NCI-H1930 (cell line): ENCODE results near the gene PRIMA1.

Experiments
- DNase-seq, 2 experiments: peaks; one replicate each; lab custom pipeline; 2025; lab: John Stamatoyannopoulos, UW

The PRIMA1 gene

DNA sequence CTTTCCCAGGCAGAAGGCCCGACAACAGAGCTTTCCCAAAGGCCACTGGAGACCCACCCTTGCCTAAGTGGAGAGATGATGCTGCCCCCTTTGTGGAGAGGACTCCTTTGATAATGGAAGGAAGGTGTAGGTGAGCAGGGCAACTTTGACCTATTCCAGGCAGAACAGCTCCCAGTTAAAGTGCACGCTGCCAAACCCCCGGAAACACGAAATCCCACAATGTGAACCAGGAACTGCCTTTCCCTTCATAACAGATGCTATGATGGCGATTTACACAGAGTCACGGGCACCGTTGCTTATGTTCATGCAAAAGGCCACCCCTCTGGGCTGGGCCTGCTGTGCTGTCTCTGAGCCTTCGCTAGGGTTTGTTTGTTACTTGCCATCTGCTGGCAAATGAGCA, 34.6 kb downstream of the PRIMA1 start:
- DNase-seq: no peak

GRCh38 chr14:93752980-93753561, 35.2 kb downstream of the PRIMA1 start:
- DNase-seq: no peak

DNA sequence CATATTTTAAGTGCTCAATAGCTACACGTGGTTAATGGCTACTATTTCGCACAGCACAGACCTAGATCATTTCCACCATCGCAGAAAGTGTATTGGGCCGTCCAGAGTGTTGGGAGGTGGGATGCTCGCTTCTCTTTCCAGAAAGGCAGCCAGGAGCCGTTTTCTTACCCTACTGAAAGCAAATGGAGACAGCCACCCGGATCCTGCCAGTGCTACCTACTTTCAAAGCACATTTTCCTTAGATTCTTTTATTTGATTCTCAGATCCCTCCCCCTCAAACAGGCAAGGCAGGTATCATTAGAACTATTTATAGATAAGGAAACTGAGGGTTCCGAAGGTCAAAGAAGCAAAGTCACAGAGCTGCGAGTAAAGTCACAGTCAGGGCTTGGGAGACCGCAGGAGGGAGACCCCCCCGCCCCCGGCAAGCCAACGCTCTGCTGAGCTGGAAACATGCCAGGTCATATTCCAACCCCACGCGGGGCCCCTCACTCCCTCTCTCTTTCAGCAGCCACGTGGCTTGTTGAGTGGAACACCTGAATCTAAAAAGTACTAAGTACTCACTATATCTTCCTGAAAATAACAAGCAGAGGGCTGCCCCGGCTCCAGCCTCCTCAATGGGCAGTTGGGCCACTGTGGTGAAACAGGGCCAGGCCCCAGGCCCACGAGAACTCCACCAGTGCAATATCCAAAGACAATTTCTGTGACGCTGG, 36.2 kb downstream of the PRIMA1 start:
- no peak for DNase-seq

DNA sequence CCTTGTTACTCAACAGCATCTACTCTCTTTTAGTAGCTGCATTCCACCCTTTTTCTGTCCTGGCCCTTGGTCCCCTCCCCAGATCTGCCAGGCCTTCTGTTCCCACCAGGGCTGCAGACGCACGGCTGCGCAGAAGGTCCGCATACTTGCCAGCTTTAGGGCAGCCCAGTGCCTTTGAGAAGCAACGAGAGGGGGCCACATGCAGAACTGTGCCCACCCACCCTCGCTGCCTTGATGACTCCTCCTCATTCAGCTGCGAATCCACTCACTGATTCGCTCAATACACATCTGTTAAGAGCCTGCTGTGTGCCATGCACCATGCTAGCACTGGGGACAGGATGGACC, 39.2 kb downstream of the PRIMA1 start:
- no peak for DNase-seq

DNA sequence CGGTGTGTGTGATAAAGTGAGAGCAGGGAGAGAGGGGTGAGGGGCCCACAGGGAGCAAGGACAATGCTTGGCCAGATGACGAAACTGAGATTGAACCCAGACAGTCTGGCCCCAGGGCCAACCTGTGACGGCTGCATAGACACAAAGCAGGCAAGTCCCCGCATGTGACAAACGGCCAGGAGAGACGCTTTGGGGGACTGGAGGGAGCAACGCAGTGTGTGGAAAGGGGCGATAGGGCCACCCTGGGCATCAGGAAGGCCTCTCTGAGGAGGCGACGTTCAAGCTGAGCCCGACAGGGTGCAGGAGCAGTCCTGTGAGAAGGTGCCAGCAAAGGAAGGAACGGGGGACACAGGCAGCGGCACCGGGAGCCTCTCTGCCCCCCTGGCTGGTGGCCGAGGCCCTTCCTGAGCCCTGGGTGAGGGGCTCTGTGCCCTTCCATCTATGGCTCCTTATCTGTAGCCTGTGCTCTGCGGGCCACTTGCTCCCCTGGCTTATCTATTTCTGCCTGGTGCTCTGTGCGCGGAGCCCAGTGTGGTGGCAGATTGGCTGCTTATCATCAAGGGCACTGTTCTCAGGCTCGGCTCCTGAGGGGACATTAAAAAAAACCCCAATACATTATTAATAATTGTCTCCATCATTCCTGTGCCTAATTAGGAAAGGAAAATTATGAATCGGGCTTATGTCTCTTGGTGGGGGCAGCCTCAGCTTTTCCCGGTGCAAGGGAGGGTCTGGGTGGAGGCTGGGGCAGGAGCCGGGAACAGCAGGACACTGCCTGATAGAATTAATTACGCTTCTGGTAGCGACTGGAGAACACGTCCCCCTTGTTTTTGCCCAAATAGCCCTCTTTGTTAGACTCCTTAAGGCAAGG, 39.8 kb downstream of the PRIMA1 start:
- DNase-seq: no peak

GRCh38 chr14:93747560-93747959, 40.7 kb downstream of the PRIMA1 start:
- no peak for DNase-seq

DNA sequence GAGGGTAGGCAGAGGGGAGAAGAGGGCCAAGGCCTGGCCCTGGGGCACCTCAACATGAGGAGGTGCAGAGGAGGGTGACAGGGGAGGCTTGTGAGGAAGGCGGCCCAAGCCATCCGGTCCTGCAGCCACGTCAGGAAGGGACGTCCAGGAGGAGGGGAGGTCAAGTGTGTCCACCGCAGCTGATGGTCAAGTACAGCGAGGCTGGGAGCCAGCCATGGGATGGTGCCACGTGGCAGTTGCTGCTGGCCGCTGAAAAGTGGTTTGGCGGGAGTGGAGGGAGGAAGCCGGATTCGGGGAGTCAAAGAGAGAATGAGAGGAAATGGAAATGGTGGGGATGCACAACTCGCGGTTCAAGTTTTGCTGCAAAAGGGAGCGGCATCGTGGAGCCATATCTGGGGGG, 41.2 kb downstream of the PRIMA1 start:
- DNase-seq: no peak

GRCh38 chr14:93745603-93746273, 42.5 kb downstream of the PRIMA1 start:
- DNase-seq: no peak

DNA sequence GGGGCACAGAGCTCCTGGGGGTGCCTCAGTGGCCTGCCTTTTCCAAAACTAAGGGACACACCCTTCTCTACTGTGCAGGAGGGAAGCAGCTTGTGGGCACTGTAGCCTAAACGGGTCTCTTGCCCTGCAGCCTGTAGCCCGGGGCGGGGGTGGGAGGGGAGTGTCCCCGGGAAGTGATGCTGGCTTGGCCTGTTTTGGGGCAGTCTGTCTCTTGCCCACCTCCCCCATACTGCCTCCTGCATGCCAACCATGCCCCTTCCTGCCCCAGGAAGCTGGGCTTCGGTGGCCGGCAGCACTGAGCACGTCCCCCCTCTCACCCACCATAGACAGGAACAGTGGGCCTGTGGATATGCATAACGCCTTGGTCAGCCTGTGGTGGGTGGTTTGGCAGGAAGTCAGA, 43.4 kb downstream of the PRIMA1 start:
- DNase-seq: no peak

DNA sequence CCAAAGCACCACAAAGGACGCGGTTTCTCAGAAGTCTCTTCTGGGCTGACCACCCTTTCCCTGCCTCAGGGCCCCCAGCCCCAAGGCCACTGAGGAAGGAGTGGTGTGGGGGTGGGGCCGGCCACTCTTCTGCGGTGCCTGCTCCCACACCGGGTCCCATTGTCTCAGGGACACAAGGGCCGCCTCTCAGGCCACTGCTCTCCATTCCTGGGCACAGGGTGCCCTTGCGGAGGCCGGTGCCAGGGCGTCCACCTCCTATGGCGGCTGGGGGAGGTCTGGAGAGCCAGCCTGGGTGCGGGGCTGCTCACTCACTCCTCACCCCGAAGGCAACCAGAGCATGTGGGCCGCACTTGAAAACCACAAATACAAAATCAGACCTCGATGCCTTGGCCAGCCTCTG, 44.1 kb downstream of the PRIMA1 start:
- DNase-seq: no peak

DNA sequence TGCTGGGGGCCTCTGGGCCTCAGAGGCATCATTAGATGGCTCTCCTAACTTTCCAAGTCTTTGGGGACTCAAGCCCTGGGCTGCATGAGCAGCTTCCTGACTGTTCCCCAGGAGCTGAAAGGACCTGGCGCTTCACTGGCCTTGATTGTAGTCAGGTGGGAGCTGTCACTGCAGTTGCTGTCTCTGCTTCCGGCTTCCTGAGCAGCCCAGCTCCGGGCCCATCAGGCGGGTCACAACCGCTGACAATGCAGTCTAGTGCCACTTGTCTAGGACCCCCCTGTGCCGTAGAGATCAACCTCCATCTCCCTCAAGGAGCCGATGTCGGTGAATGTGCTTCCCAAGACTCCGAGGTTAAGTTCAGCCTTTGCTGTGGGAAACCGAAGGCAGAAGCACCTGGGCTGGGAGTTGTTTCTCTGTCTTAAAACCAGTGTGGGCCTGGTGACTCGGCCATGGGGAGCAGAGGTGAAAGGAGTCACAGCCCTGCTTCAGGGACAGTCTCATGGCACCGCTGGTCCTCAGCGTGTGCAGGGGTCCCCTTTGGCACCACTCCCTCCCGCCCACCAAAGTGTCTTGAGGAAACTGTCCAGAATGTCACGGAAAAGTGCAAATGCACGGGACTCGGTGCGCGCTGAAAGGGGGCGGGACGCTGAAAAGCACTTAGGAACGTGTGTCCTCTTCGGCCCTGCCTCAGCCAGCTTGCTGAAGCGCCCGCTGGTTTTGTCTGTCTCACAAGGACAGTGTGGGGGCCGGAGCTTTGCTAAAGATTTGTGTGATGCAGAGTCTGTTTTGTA, 44.8 kb downstream of the PRIMA1 start:
- no peak for DNase-seq

DNA sequence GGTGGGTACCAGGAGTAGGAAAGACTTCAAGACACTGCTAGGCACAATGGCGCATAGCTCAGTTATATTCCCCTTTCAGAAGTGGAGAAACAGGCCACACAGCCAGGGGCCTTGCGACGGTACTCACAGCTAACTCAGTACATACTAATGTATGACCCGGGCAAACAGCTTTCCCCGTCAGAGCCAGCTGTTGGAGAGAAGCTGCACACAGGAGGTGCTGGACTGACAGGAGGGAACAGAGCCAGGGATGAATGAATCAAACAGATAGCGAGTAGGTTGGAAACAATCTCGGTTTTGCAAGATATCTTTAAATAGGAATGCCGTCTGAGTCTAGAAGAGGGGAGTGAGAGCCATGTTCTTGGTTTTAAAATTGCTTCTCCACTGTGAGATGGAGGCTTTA, 45.5 kb downstream of the PRIMA1 start:
- DNase-seq: no peak

- DNase-seq: no peak
Observed at GRCh38 chr14:93741556-93742230, 46.6 kb downstream of the PRIMA1 start.

- DNase-seq: no peak
Observed at GRCh38 chr14:93737634-93738033, 50.7 kb downstream of the PRIMA1 start.

- no peak for DNase-seq
Observed at GRCh38 chr14:93736378-93737014, 51.8 kb downstream of the PRIMA1 start.

DNA sequence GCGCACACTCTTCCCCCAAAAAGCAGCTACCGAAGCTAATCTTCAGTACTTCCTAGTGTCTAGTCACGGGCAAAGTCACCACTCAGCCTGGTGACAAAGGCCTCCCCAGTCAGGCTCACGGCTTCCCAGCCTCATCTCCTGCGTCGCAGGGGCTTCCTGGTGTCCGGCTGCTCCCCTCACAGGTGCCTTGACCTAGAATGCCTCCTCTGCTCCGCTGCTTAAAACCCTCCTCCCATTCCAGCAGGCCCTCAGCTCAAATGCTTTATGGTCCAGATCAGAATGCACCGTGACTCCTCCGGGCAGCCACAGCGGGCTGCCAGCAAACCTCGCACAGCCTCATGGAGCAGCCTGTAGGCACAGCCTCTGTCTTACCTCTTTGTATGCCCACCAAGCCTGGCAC, 53.1 kb downstream of the PRIMA1 start:
- DNase-seq: no peak

GRCh38 chr14:93734086-93734822, 54.0 kb downstream of the PRIMA1 start:
- no peak for DNase-seq

DNA sequence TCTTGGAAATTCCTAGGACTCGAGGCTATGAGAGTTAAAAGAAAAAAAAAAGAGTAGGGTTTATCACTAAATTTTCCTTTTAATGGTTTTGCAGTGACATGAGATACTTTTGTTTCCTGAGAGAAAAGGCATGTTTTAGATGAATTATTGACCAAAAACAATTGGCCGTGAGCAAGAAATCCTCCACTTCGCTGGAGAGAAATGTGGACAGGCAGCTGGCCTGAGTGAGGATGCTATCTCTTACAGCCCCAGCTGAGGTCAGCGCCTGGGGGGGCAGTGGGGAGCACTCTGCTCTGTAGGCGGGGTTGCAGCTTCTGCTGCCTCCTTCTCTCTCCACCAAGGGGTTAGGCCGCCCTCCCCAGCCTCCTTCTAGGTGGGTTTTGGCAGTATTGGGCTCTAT, 54.7 kb downstream of the PRIMA1 start:
- no peak for DNase-seq

GRCh38 chr14:93733231-93733630, 55.1 kb downstream of the PRIMA1 start:
- no peak for DNase-seq

- no peak for DNase-seq
Observed at GRCh38 chr14:93732524-93732923, 55.8 kb downstream of the PRIMA1 start.
